ENCODE results near the gene METTL24. TPM values are rescaled to one million over a fixed set of nuclear protein-coding genes. Genes with fewer than 3 reads are reported as not detected.

METTL24 gene
- total and polyA plus RNA-seq, 9 donors = 2.0 to 13.5 (median 6.6) TPM

DNA sequence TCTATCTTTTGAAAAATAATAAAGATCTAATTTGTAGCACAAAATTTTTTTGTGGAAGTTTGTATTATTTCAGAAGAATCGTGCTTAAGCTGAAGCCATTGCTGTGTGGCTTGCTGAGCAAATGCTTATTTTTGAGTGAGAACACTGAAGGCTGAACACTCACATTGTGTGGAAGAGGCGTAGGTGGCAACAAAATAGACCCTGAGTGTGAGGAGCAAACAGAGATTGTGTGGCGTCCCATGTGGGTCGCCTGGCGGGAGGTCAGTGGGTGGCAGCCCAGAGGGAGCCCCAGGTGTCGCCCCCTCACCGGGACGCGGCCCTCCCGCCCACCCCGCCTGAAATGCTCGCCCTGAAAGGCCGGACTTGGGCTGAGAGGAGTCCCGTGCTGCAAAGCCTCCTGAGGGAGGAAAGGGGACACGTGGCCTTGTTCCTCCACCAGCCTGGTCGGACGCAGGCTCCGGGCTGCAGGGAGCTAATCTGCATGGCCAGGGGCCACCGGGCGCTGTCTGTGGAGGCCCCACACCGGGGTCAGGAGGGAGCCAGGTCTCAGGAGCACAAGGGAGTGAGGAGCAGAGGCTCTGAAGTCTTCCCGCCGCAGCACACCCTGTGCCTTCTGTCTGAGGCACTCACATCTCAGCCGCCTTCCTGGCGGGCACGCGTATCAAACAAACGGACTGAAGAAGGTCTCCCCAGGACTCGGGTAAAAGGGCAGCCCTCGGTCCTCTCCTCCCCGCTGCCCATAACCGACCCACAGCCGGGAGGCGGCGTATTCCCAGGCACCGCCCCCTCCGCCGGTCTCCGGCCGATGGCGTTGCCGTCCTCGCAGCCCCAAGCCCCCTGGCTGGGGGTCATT lies 41.3 kb upstream of the METTL24 start:
- WGBS, 3 donors = 18 to 44% (median 20%) methylated on average over 43 of the region's 43 CpGs
- intact Hi-C loops (cut with DNase I) = loop anchor here in 2 of 4 donors (10.0 kb wide), 2 partner anchors 215 to 335 kb away; partner anchors contain the start of gene CDC40 (in 1 of the 2)
- no peaks in the 10 kb centered on the region for H3K27me3 ChIP-seq
- no peaks in the 10 kb centered on the region for H3K9me3 ChIP-seq
- peak in 4 of 5 donors; percentile 35 to 69 (median 50) for DNase-seq
- H3K27ac ChIP-seq = peak overlapping the region in 1 of 2 donors; percentile 43
- TF ChIP-seq POLR2A (IDR thresholded peaks at IDR 0.05) (no peak), EP300 (IDR thresholded peaks at IDR 0.05) (no peak)
- TF ChIP-seq, protein P1, sequence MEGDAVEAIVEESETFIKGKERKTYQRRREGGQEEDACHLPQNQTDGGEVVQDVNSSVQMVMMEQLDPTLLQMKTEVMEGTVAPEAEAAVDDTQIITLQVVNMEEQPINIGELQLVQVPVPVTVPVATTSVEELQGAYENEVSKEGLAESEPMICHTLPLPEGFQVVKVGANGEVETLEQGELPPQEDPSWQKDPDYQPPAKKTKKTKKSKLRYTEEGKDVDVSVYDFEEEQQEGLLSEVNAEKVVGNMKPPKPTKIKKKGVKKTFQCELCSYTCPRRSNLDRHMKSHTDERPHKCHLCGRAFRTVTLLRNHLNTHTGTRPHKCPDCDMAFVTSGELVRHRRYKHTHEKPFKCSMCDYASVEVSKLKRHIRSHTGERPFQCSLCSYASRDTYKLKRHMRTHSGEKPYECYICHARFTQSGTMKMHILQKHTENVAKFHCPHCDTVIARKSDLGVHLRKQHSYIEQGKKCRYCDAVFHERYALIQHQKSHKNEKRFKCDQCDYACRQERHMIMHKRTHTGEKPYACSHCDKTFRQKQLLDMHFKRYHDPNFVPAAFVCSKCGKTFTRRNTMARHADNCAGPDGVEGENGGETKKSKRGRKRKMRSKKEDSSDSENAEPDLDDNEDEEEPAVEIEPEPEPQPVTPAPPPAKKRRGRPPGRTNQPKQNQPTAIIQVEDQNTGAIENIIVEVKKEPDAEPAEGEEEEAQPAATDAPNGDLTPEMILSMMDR (IDR thresholded peaks at IDR 0.05) = no peak
- peak overlapping the region; percentile 17 for H3K4me3 ChIP-seq
- peaks cover 9% of the 10 kb centered on the region for H3K4me1 ChIP-seq (ENCODE audit: insufficient read depth)
- H3K36me3 ChIP-seq = no peaks in the 10 kb centered on the region

DNA sequence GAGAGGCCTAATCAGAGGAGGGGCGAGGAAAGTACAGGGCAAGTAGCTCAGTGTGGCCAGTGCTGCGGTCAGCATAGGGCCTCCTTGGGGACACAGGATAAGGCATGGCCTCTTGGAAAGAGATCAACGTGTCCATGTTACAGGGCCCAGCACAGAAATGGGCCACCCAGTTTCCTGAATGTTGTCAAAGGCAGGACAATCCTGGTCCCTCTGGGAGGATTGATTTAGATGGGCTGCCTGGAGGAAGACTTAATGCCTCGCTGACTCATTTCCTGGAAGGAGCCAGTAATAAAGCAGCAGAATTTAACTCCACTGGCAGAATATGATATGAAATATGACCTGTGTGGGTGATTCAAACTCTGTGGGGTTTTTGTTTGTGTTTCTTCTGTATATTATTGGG lies 40.6 kb upstream of the METTL24 start:
- peak overlapping the region in 1 of 2 donors; percentile 43 for H3K27ac ChIP-seq
- H3K27me3 ChIP-seq = no peaks in the 10 kb centered on the region
- H3K4me3 ChIP-seq = no peak overlapping the region
- H3K9me3 ChIP-seq = no peaks in the 10 kb centered on the region
- intact Hi-C loops (cut with DNase I) = loop anchor here in 2 of 4 donors (10.0 kb wide), 2 partner anchors 214 to 334 kb away; partner anchors contain the start of gene CDC40 (in 1 of the 2)
- WGBS, 3 donors = 82 to 90% (median 85%) methylated on average over 4 of the region's 4 CpGs
- no peaks in the 10 kb centered on the region for H3K36me3 ChIP-seq
- DNase-seq = no peak
- TF ChIP-seq POLR2A (IDR thresholded peaks at IDR 0.05) = no peak
- TF ChIP-seq EP300 (IDR thresholded peaks at IDR 0.05) = no peak
- TF ChIP-seq, protein P1 (IDR thresholded peaks at IDR 0.05) = no peak
- peaks cover 11% of the 10 kb centered on the region for H3K4me1 ChIP-seq (ENCODE audit: insufficient read depth)

DNA sequence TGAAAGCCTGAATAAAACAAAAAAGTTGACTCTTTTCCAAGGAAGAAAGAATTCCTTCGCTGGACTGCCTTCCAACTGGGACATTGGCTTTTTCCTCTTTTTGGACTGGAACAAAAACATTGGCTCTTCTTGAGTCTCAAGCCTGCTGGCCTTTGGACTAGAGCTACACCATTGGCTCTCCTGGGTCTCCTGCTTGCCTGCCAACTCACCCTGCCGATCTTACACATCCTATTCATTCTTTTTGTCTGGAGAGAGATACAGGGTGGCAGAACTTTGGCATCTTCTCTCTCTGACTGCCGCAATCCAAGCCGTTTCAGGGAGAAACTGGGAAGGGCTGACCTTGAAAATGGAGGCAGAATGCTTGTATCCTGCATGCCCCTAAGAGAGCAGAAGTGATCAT lies 37.1 kb upstream of the METTL24 start:
- H3K27ac ChIP-seq = peak overlapping the region in 1 of 2 donors; percentile 36
- H3K27me3 ChIP-seq = no peaks in the 10 kb centered on the region
- no peaks in the 10 kb centered on the region for H3K9me3 ChIP-seq
- 4 to 12% (median 5%) methylated on average over 4 of the region's 4 CpGs for WGBS, 3 donors
- peaks cover 11% of the 10 kb centered on the region for H3K4me1 ChIP-seq (ENCODE audit: insufficient read depth)
- peak in 4 of 5 donors; percentile 57 to 75 (median 68) for DNase-seq
- no peaks in the 10 kb centered on the region for H3K36me3 ChIP-seq
- TF ChIP-seq EP300 (IDR thresholded peaks at IDR 0.05) (no peak), POLR2A (IDR thresholded peaks at IDR 0.05) (no peak)
- TF ChIP-seq, protein P1 (IDR thresholded peaks at IDR 0.05) = no peak
- intact Hi-C loops (cut with DNase I) = loop anchor here in 2 of 4 donors (10.0 kb wide), 2 partner anchors 210 to 330 kb away; partner anchors contain the start of gene CDC40 (in 1 of the 2)
- no peak overlapping the region for H3K4me3 ChIP-seq

DNA sequence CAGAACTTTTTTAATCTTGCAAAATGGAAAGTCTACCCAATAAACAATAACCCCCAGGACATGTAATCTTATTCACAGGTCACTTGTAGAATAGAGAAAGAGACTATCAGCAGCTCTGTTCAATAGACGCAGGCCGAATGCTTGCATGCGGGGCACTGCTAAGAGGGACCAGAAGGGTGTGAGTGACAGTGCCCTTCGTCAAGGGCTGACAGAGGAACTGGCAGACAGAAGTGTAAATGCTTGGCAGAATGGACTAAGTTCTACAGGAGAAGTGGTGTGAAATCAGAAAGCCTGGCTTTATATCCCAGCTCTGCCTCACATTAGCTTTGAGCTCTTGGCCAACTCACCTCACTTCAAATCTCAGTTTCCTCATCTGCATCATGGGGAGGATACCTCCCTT lies 36.3 kb upstream of the METTL24 start:
- Histone ChIP-seq H3K27ac (peak overlapping the region in 1 of 2 donors; percentile 16), H3K36me3 (no peaks in the 10 kb centered on the region), H3K4me1 (ENCODE audit: insufficient read depth) (peaks cover 7% of the 10 kb centered on the region), H3K9me3 (no peaks in the 10 kb centered on the region), H3K4me3 (no peak overlapping the region), H3K27me3 (no peaks in the 10 kb centered on the region)
- TF ChIP-seq POLR2A (IDR thresholded peaks at IDR 0.05) (no peak), EP300 (IDR thresholded peaks at IDR 0.05) (no peak)
- TF ChIP-seq, protein P1 (IDR thresholded peaks at IDR 0.05) = no peak
- no peak for DNase-seq
- intact Hi-C loops (cut with DNase I) = loop anchor here (5.0 to 10.0 kb wide), 3 partner anchors 210 to 330 kb away; partner anchors contain the start of genes WASF1 (in 2 of the 4) and CDC40 (in 1 of the 4)
- WGBS, 3 donors = 96 to 97% (median 96%) methylated on average over 4 of the region's 4 CpGs

Data from ovary (tissue), 9 donors.